CD4-positive, alpha-beta T cell treated with Interleukin-6 for 4 hours (primary cell): ENCODE data around the gene ATP5PB.

ENCODE experiments used
- DNase-seq: peaks from one replicate; pipeline ENCODE4 v3.0.0-alpha.2; 2020; ENCODE audit warnings: mixed read lengths

The ATP5PB gene

DNA sequence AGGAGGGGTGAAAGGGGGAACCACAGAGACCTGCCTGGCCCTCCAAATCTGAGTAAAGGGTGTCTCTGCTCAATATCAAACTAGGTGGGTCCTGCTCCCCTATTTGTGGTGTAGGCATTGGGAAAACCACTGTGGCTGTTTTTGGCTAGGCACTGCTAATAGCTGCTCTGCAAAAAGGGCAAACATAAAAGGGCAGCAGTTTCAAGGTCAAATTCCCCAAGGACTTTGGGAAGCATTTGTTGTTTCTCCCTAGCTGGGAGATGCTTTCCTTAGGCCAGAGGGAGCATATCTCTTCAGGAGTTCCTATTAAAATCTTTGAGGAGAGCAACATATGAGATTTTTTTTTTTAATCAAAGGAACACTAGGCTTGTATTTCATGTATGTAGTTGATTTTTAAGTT lies 26.9 kb downstream of the ATP5PB start:
- DNase-seq, result no peak

DNA sequence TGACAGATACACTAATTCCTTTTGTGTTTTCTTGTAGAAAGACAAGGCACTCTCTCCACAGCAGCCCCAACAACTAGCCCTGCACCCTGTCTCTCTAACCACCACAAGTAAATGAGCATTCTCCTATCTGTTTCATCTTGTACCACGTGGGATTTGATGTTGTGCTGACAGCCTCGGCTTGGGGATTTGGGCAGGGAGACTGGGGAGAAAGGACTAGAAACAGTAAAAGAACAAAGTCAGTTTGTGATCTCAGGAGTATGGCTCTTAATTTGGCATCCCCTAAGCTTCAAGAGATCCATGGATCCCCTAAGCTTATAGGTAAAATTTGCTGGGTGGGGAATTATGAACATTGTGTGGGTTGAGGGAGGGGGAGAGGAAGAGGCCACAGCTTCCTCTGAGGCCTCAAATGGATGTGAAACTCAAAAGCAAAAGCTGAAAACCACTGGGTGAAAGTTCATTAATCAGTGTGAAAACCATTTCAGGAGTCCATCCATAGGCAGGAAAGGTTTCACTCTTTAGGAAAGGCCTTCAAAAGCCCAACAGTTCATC lies 27.6 kb downstream of the ATP5PB start:
- DNase-seq, result peak; percentile 52

GRCh38 chr1:111480674-111481073 lies 31.4 kb downstream of the ATP5PB start:
- no peak for DNase-seq

GRCh38 chr1:111481387-111482221 lies 32.3 kb downstream of the ATP5PB start:
- DNase-seq, result peak; percentile 76

- no peak for DNase-seq
Measured at GRCh38 chr1:111483166-111483565, 33.9 kb downstream of the ATP5PB start.

GRCh38 chr1:111483876-111484275 lies 34.6 kb downstream of the ATP5PB start:
- DNase-seq, result no peak

DNA sequence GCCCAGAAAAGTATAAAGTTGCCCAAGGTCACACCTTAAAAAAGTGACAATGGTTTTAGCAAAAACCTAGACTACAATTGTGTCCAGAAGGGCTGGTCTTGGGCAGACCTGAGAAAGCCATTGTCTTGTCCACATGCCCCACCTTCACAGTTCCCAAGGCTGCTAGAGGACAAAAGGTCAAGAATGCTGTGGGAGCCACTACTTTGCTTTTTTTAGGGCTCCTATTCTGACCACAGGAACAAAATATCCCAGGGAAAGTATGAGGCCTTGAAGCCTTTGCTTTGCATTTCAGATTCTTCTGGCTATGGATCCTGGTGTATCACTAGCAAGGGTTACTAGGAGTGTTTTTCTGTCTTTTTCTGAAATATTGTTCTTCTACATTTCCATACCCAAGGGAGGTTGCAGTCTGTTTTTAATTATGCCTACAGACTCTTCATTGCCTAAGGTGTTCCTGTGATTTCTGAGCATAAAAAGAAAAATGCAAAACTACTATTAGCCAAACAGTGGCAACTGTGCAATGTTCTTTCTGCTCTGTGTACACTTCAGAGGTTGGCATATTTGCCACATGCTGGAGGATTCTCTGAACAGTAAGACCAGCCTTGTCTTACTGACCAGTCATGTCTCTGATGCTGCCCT lies 35.2 kb downstream of the ATP5PB start:
- no peak for DNase-seq

DNA sequence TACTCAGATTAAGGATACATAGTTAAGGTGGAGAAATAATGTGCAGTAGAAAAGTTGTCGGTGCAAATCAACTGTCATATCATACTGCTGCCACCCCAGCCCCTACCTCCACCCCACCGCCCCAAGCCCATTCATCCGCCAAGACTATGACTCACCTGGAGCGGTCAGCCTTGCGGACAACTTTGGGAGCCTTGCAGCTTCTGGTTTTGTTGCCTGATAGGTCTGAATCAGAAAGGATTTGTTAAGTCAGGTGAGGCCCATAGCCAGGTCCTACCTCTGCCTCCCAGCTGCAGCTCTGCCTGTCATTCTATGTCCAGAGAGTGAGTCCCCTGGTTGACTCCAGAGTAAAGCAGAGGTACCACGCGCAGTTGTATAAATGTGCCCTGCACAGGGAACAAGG lies 37.2 kb downstream of the ATP5PB start:
- no peak for DNase-seq

DNA sequence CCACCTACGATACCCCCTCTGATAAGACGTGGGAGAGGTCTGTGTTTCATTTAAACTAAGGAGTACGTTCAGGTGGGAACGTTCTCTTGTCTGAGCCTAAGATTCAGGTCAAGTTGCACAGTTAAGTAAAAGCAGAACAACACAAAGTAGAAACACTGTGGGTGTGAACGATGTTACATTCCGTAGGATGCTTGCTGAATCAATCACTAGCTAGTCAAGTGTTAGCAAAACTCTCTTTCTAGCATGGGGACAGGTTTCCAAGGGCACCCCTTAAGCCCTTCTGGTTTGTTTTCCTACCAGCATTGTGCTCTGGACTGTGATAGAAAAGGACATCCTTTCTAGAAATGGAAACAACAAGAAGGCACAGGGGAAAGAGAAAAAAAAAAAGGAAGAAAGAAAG lies 37.9 kb downstream of the ATP5PB start:
- no peak for DNase-seq

DNA sequence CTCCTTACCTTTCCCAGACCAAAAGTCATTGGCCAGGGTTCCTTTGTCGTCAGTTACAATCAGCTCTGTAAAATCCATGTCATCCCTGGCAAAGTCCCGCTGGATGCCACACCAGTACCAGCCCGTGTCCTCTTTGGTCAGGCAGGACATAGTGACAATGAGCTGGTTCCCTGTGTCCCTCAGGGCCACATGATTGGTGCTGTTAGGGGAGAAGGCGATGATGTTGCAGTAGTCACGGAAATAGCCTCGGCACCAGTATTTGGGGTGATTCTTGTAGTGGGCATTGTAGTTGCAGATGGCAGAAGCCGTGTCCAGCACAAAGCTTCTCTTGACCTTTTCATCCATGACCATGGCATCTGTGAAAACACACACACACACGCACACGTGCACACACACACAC lies 39.4 kb downstream of the ATP5PB start:
- DNase-seq, result no peak

GRCh38 chr1:111489604-111490003 lies 40.3 kb downstream of the ATP5PB start:
- no peak for DNase-seq

DNA sequence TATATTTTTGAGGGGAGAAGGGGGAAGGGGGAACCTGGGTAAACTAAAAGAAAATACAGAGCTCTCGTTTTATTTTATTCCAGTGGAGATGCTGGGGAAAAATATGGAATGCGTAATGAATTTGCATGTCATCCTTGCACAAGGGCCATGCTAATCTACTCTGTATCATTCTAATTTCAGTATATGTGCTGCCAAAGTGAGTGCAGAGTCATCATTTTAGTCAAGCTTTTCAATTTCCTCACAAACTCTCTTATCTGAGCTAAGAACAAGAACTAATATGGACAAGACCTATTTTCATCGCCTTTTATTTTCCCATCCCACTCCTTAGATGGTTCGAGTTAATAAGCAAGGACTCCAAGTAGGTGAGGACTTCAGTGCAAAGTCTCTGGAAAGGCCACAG lies 41.0 kb downstream of the ATP5PB start:
- no peak for DNase-seq

GRCh38 chr1:111491070-111491469 lies 41.8 kb downstream of the ATP5PB start:
- no peak for DNase-seq

- DNase-seq, result no peak
Measured at GRCh38 chr1:111496398-111496797, 47.1 kb downstream of the ATP5PB start.

GRCh38 chr1:111497592-111497991 lies 48.3 kb downstream of the ATP5PB start:
- no peak for DNase-seq

GRCh38 chr1:111499026-111499785 lies 49.9 kb downstream of the ATP5PB start:
- DNase-seq, result no peak

- DNase-seq, result no peak
Measured at GRCh38 chr1:111501645-111502044, 52.4 kb downstream of the ATP5PB start.

- DNase-seq, result peak; percentile 23
Measured at GRCh38 chr1:111503585-111504060, 54.4 kb downstream of the ATP5PB start, which contains the start of the genes ADORA3 and TMIGD3. TSS of gene ADORA3 (minus strand) at chr1:111503633. CDS start at chr1:111503354, 279 bp downstream. TSS of gene TMIGD3 (minus strand) at chr1:111503633. CDS start at chr1:111503354, 279 bp downstream.

DNA sequence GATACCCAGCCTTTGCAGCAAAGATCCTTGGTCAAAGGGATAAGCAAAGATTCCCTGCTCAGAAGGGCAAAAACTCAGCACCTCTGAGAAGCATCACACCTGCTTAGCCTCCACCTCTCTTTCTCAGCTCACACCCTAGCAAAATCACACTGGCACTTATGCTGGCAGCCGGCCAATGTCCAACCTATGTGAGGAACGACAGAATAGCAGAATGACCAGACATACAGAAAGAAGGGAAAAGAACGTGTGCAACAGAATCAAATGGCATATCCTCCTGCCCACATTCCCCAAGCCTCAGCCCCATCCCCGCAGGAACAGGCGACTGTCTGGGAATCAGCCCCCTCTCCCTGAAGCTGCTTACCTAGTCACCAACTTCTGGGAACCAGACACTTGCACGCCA lies 54.8 kb downstream of the ATP5PB start:
- DNase-seq, result no peak

DNA sequence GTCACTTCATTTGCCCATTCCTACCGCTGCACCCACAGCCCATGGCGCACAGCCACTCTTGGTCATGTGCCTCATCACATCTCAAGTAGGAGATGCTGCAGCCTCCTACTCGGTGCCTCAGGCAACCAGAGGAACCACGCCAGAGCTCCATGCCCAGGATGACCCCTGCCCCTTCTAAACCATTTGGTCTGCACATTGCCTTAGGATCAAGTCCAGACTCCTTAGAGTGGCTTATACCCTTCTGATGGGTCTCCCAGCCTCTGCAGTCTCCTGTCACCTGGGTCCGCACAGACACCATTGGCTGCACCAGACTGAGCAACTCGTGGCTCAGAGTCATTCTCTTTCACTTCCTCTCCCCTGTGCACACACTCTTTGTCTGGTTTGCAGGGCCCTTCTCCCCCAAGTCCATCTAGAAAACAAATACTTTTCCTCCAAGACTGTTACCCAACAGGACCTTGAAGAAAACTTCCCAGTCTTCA lies 56.4 kb downstream of the ATP5PB start:
- peak; percentile 52 for DNase-seq

- DNase-seq, result no peak
Measured at GRCh38 chr1:111506561-111506960, 57.3 kb downstream of the ATP5PB start.

- DNase-seq, result peak; percentile 78
Measured at GRCh38 chr1:111507411-111508201, 58.3 kb downstream of the ATP5PB start.
